Stimulated activated CD4-positive, alpha-beta T cell treated with anti-CD3 and anti-CD28 coated beads, Interleukin-2, amount 100 ng/mL, for 4 hours (primary cell): ENCODE measurements around the gene PLXNC1.

Source experiments
- DNase-seq: peaks from one replicate; pipeline ENCODE4 v3.0.0-alpha.2; 2020; ENCODE audit warnings: low read depth

PLXNC1 gene

GRCh38 chr12:94239332-94239993 is 91.1 kb downstream of the PLXNC1 start:
- DNase-seq, result no peak

GRCh38 chr12:94240171-94240570 is 91.8 kb downstream of the PLXNC1 start:
- DNase-seq, result no peak

- DNase-seq, result no peak
Observed at GRCh38 chr12:94242901-94243300, 94.5 kb downstream of the PLXNC1 start.

GRCh38 chr12:94244165-94245133 is 96.1 kb downstream of the PLXNC1 start:
- DNase-seq, result no peak

GRCh38 chr12:94245631-94246383 is 97.4 kb downstream of the PLXNC1 start:
- DNase-seq, result no peak

GRCh38 chr12:94247246-94247645 is 98.9 kb downstream of the PLXNC1 start:
- DNase-seq, result no peak

- no peak for DNase-seq
Observed at GRCh38 chr12:94248582-94248981, 100.2 kb downstream of the PLXNC1 start.

- no peak for DNase-seq
Observed at GRCh38 chr12:94250130-94250529, 101.8 kb downstream of the PLXNC1 start.

- no peak for DNase-seq
Observed at GRCh38 chr12:94254270-94254669, 105.9 kb downstream of the PLXNC1 start.

- DNase-seq, result no peak
Observed at GRCh38 chr12:94255006-94255405, 106.6 kb downstream of the PLXNC1 start.

- DNase-seq, result no peak
Observed at GRCh38 chr12:94255428-94255827, 107.1 kb downstream of the PLXNC1 start.

GRCh38 chr12:94258593-94258992 is 110.2 kb downstream of the PLXNC1 start:
- no peak for DNase-seq

- DNase-seq, result no peak
Observed at GRCh38 chr12:94260017-94260416, 111.6 kb downstream of the PLXNC1 start.

- DNase-seq, result no peak
Observed at GRCh38 chr12:94260717-94261116, 112.3 kb downstream of the PLXNC1 start.

GRCh38 chr12:94261119-94261518 is 112.7 kb downstream of the PLXNC1 start:
- DNase-seq, result no peak

GRCh38 chr12:94261786-94262185 is 113.4 kb downstream of the PLXNC1 start:
- DNase-seq, result no peak

GRCh38 chr12:94262228-94263010 is 114.0 kb downstream of the PLXNC1 start:
- peak; percentile 74 for DNase-seq

GRCh38 chr12:94263011-94263811 is 114.8 kb downstream of the PLXNC1 start:
- DNase-seq, result peak; percentile 60

GRCh38 chr12:94263905-94264561 is 115.7 kb downstream of the PLXNC1 start:
- no peak for DNase-seq
